ENCODE data around the gene IL24. TPM values are rescaled to one million over a fixed set of nuclear protein-coding genes. Genes with fewer than 3 reads are reported as not detected.

IL24 gene
- total and polyA plus RNA-seq, 8 donors = 0.11 to 0.43 (median 0.34) TPM; not detected in 1

DNA sequence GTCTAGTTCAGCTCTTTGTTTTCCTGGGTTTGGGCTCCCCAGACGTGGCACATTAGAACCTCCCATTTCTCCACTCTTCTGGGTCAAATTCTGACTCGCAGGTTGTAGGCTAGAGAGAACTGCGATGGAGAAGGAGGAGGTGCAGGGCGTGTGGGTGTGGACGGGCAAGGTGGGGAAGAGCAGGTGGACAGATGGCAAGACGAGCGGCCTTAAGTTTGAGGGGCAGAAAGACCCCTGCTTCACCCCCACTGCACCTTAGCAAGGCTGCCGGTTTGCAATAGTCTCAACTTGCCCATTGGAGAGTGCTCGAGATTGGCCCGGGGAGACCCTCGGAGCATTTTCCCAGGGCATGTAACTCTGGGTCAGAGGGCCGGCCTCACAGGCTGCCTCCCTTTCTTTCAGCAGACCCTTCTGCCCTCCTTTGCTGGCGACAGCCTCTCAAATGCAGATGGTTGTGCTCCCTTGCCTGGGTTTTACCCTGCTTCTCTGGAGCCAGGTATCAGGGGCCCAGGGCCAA, 1.7 kb downstream of the IL24 start:
- ATAC-seq (no peak), DNase-seq (no peak)
- Histone ChIP-seq H3K4me1 (peaks cover 0 to 6% of the 10 kb centered on the region in 2 donors), H3K36me3 (no peaks in the 10 kb centered on the region), H3K9me3 (no peaks in the 10 kb centered on the region), H3K4me3 (no peak overlapping the region), H3K27me3 (no peaks in the 10 kb centered on the region), H3K27ac (no peak overlapping the region)
- no peak for TF ChIP-seq CTCF (IDR thresholded peaks at IDR 0.05)
- intact Hi-C loops (cut with DNase I) = no loop called here

DNA sequence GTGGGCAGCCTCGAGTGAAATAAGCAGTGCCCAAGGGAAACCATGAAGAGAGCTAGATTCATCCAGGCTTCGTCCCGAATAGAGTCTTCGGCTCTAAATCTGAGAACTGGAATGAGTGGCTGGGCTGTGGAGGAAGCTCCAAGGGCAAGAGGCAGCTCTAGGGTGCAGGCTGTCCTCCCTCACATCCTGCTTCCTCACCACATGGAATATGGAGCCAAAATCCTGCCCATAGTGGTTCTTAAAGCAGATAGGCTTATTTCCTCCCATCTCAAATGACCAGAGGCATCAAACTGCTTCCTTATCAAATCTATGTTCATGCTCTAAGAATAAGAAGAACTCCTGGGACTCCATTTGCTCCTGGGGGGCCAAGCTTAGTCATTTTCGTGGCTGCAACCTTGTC, 2.5 kb downstream of the IL24 start:
- no peak for TF ChIP-seq CTCF (IDR thresholded peaks at IDR 0.05)
- H3K27ac ChIP-seq = no peak overlapping the region
- H3K9me3 ChIP-seq = no peaks in the 10 kb centered on the region
- H3K36me3 ChIP-seq = no peaks in the 10 kb centered on the region
- H3K27me3 ChIP-seq = no peaks in the 10 kb centered on the region
- no peak for ATAC-seq
- peaks cover 0 to 6% of the 10 kb centered on the region in 2 donors for H3K4me1 ChIP-seq
- no peak for DNase-seq
- no peak overlapping the region for H3K4me3 ChIP-seq
- intact Hi-C loops (cut with DNase I) = no loop called here

GRCh38 chr1:206900149-206900548, 2.9 kb downstream of the IL24 start:
- H3K4me1 ChIP-seq = peaks cover 0 to 6% of the 10 kb centered on the region in 2 donors
- H3K27me3 ChIP-seq = no peaks in the 10 kb centered on the region
- intact Hi-C loops (cut with DNase I) = no loop called here
- H3K9me3 ChIP-seq = no peaks in the 10 kb centered on the region
- H3K27ac ChIP-seq = no peak overlapping the region
- DNase-seq (no peak), ATAC-seq (no peak)
- H3K36me3 ChIP-seq = no peaks in the 10 kb centered on the region
- no peak for TF ChIP-seq CTCF (IDR thresholded peaks at IDR 0.05)
- H3K4me3 ChIP-seq = no peak overlapping the region

GRCh38 chr1:206901944-206902343, 4.7 kb downstream of the IL24 start:
- intact Hi-C loops (cut with DNase I) = no loop called here
- H3K4me3 ChIP-seq = no peak overlapping the region
- no peak for DNase-seq
- no peak for TF ChIP-seq CTCF (IDR thresholded peaks at IDR 0.05)
- H3K27me3 ChIP-seq = no peaks in the 10 kb centered on the region
- no peaks in the 10 kb centered on the region for H3K4me1 ChIP-seq
- ATAC-seq = no peak
- H3K36me3 ChIP-seq = no peaks in the 10 kb centered on the region
- H3K27ac ChIP-seq = no peak overlapping the region
- no peaks in the 10 kb centered on the region for H3K9me3 ChIP-seq

DNA sequence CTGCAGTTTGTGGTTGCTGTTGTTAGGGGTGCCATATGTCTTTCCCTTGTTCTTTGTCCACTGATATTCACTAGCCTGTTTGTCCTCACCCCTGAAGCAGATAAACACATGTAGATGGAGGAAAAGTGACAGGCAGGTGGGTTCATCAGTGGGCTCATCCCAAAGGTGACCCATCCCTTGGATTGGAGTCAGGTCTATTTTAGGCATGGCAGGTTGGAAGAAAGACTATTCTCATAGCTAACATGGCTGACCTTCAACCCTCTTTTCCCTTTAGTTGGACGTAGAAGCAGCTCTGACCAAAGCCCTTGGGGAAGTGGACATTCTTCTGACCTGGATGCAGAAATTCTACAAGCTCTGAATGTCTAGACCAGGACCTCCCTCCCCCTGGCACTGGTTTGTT, 5.5 kb downstream of the IL24 start:
- intact Hi-C loops (cut with DNase I) = no loop called here
- Histone ChIP-seq H3K4me3 (no peak overlapping the region), H3K27ac (no peak overlapping the region), H3K27me3 (peaks cover 0 to 6% of the 10 kb centered on the region in 2 donors), H3K4me1 (no peaks in the 10 kb centered on the region), H3K9me3 (no peaks in the 10 kb centered on the region), H3K36me3 (no peaks in the 10 kb centered on the region)
- no peak for DNase-seq
- ATAC-seq = no peak
- no peak for TF ChIP-seq CTCF (IDR thresholded peaks at IDR 0.05)

All from left lung (tissue), 10 donors.